ENCODE data around the gene GID8. TPM values are rescaled to one million over a fixed set of nuclear protein-coding genes. Genes with fewer than 3 reads are reported as not detected.
A peak's percentile ranks its signal among the peaks of the same experiment; 100 is the strongest.

The GID8 gene
- total and polyA plus RNA-seq, 2 experiments from 2014 or later, result 41.8 to 106 TPM

- Histone ChIP-seq H2AFZ (no peak overlapping the region), H3K4me3 (peak overlapping the region; percentile 35; the same call in 1 of the 2 replicates), H3K4me2 (no peak overlapping the region; the same call in 1 of the 2 replicates), H3K27me3 (ENCODE audit: insufficient read depth) (no peaks in the 10 kb centered on the region), H3K79me2 (replicated peaks; ENCODE audit: insufficient read depth) (peaks cover 100% of the 10 kb centered on the region), H3K36me3 (ENCODE audit: insufficient read depth) (peaks cover 39% of the 10 kb centered on the region), H4K20me1 (replicated peaks; ENCODE audit: insufficient read depth) (peaks cover 87% of the 10 kb centered on the region), H3F3A (replicated peaks; ENCODE audit: low read depth) (peaks cover 52% of the 10 kb centered on the region), H3K4me1 (ENCODE audit: insufficient read depth) (peaks cover 59% of the 10 kb centered on the region), H3K9me2 (ENCODE audit: insufficient read depth) (no peaks in the 10 kb centered on the region), H3K27ac (ENCODE audit: low read depth) (peak overlapping the region; percentile 88; the same call in 1 of the 2 replicates)
- no peaks in the 10 kb centered on the region for H3K9me3 Mint-ChIP-seq
- peaks cover 8% of the 10 kb centered on the region for H3K27me3 Mint-ChIP-seq (ENCODE audit: insufficient read depth, low read depth, poor library complexity)
- peaks cover 56% of the 10 kb centered on the region for H3K4me1 Mint-ChIP-seq
- ATAC-seq (peak; percentile 18), DNase-seq (ENCODE audit: low spot score) (no peak)
- no peak overlapping the region for H3K4me3 Mint-ChIP-seq
- TF ChIP-seq POLR2AphosphoS5 (IDR thresholded peaks at IDR 0.05; ENCODE audit: low read depth) (no peak), EZH2 (IDR thresholded peaks at IDR 0.05; ENCODE audit: low read depth, unreplicated experiment) (no peak), STAT1 (IDR thresholded peaks at IDR 0.05; ENCODE audit: unreplicated experiment) (no peak), ZNF331 (CRISPR knock-in tag; IDR thresholded peaks at IDR 0.05; ENCODE audit: low read depth) (no peak), CTCF (conservative IDR thresholded peaks at IDR 0.05; ENCODE audit: low read depth in 2 of 2) (no peak), CREB1 (CRISPR knock-in tag; IDR thresholded peaks at IDR 0.05; ENCODE audit: low read depth) (no peak), ETS1 (IDR thresholded peaks at IDR 0.05) (no peak), EZH2phosphoT487 (IDR thresholded peaks at IDR 0.05; ENCODE audit: unreplicated experiment) (no peak), NANOG (IDR thresholded peaks at IDR 0.05; ENCODE audit: borderline replicate concordance) (no peak)
- H3K27ac Mint-ChIP-seq, result no peak overlapping the region
- H3K36me3 Mint-ChIP-seq (ENCODE audit: low read depth), result peaks cover 40% of the 10 kb centered on the region
Measured at GRCh38 chr20:62914436-62914835, 23.5 kb upstream of the GID8 start.

- peak; percentile 89 for DNase-seq (ENCODE audit: low spot score)
- no peaks in the 10 kb centered on the region for H3K9me2 ChIP-seq (ENCODE audit: insufficient read depth)
- H3K27me3 Mint-ChIP-seq (ENCODE audit: insufficient read depth, low read depth, poor library complexity), result peaks cover 5% of the 10 kb centered on the region
- peaks cover 34% of the 10 kb centered on the region for H3K36me3 ChIP-seq (ENCODE audit: insufficient read depth)
- H3K27ac Mint-ChIP-seq, result peak overlapping the region; percentile 89
- peaks cover 87% of the 10 kb centered on the region for H4K20me1 ChIP-seq (replicated peaks; ENCODE audit: insufficient read depth)
- H3K79me2 ChIP-seq (replicated peaks; ENCODE audit: insufficient read depth), result peaks cover 100% of the 10 kb centered on the region
- H3K9me3 Mint-ChIP-seq, result no peaks in the 10 kb centered on the region
- no peaks in the 10 kb centered on the region for H3K27me3 ChIP-seq (ENCODE audit: insufficient read depth)
- peak; percentile 86 for ATAC-seq
- H3F3A ChIP-seq (replicated peaks; ENCODE audit: low read depth), result peaks cover 51% of the 10 kb centered on the region
- peak overlapping the region; percentile 15; the same call in 1 of the 2 replicates for H3K4me3 ChIP-seq
- peak; percentile 13; the same call in 1 of the 2 replicates for TF ChIP-seq ZNF331 (CRISPR knock-in tag; IDR thresholded peaks at IDR 0.05; ENCODE audit: low read depth)
- no peak for TF ChIP-seq EZH2phosphoT487 (IDR thresholded peaks at IDR 0.05; ENCODE audit: unreplicated experiment)
- H3K4me1 Mint-ChIP-seq, result peaks cover 61% of the 10 kb centered on the region
- peaks cover 35% of the 10 kb centered on the region for H3K36me3 Mint-ChIP-seq (ENCODE audit: low read depth)
- H3K27ac ChIP-seq (ENCODE audit: low read depth), result 0 out of 2 replicates have a peak overlapping the region, but pooled peaks have one; percentile 15
- H3K4me1 ChIP-seq (ENCODE audit: insufficient read depth), result peaks cover 64% of the 10 kb centered on the region
- no peak overlapping the region for H2AFZ ChIP-seq
- peak overlapping the region; percentile 50 for H3K4me3 Mint-ChIP-seq
- peak overlapping the region; percentile 58 for H3K4me2 ChIP-seq
Measured at GRCh38 chr20:62914970-62915457, 22.9 kb upstream of the GID8 start.

Measured in GM23338 (cell line).